Subcutaneous abdominal adipose tissue (tissue), 5 donors: ENCODE results near the gene COX7A2L.

Source experiments
- H3K27ac ChIP-seq: one replicate; pipeline ENCODE4 v1.7.0; 2013; ENCODE audit warnings: low read depth, mild to moderate bottlenecking, inconsistent platforms, low read length, moderate library complexity
- H3K27me3 ChIP-seq, 5 donors: one replicate each; pipeline ENCODE4 v1.7.0; 2013; ENCODE audit warnings: low read length in 5 of 5, inconsistent platforms in 1 of 5; ENCODE audit not compliant: control insufficient read depth in 5 of 5, insufficient read depth in 4 of 5
- H3K36me3 ChIP-seq, 5 donors: one replicate each; pipeline ENCODE4 v1.7.0; 2013; ENCODE audit warnings: low read length in 5 of 5; ENCODE audit not compliant: control insufficient read depth in 5 of 5, insufficient read depth in 5 of 5
- H3K4me1 ChIP-seq, 5 donors: one replicate each; pipeline ENCODE4 v1.7.0; 2013; ENCODE audit warnings: low read length in 5 of 5, mild to moderate bottlenecking in 3 of 5, moderate library complexity in 1 of 5; ENCODE audit not compliant: control insufficient read depth in 5 of 5, insufficient read depth in 5 of 5
- H3K4me3 ChIP-seq, 5 donors: one replicate each; pipeline ENCODE4 v1.7.0; 2013; ENCODE audit warnings: low read length in 5 of 5, low read depth in 1 of 5
- H3K9ac ChIP-seq, 5 donors: one replicate each; pipeline ENCODE4 v1.7.0; 2013; ENCODE audit warnings: low read length in 5 of 5, mild to moderate bottlenecking in 4 of 5, moderate library complexity in 3 of 5
- H3K9me3 ChIP-seq, 5 donors: one replicate each; pipeline ENCODE4 v1.7.0; 2013; ENCODE audit warnings: low read length in 5 of 5; ENCODE audit not compliant: control insufficient read depth in 5 of 5
- donor health status: healthy.
- donor health status: healthy.
- donor health status: healthy.
- donor health status: healthy.
- donor health status: healthy.

Gene COX7A2L

GRCh38 chr2:42324949-42325348 is 36.1 kb downstream of the COX7A2L start:
- Histone ChIP-seq H3K27me3 (no peaks in the 10 kb centered on the region), H3K4me1 (no peaks in the 10 kb centered on the region), H3K36me3 (peaks cover 19 to 29% (median 20%) of the 10 kb centered on the region in 5 donors), H3K27ac (no peak overlapping the region), H3K9ac (no peak overlapping the region), H3K4me3 (no peak overlapping the region), H3K9me3 (no peaks in the 10 kb centered on the region)

- Histone ChIP-seq H3K27ac (no peak overlapping the region), H3K9me3 (no peaks in the 10 kb centered on the region), H3K4me3 (no peak overlapping the region), H3K9ac (no peak overlapping the region), H3K27me3 (no peaks in the 10 kb centered on the region), H3K36me3 (peaks cover 14 to 27% (median 16%) of the 10 kb centered on the region in 5 donors), H3K4me1 (no peaks in the 10 kb centered on the region)
Observed at GRCh38 chr2:42324244-42324643, 36.8 kb downstream of the COX7A2L start.

- peaks cover 12 to 38% (median 25%) of the 10 kb centered on the region in 5 donors for H3K36me3 ChIP-seq
- no peak overlapping the region for H3K4me3 ChIP-seq
- H3K27ac ChIP-seq, result no peak overlapping the region
Observed at GRCh38 chr2:42321452-42322064, 39.5 kb downstream of the COX7A2L start.

GRCh38 chr2:42319265-42319664 is 41.8 kb downstream of the COX7A2L start:
- Histone ChIP-seq H3K9me3 (no peaks in the 10 kb centered on the region), H3K4me1 (no peaks in the 10 kb centered on the region), H3K9ac (no peak overlapping the region), H3K4me3 (no peak overlapping the region), H3K27ac (no peak overlapping the region), H3K36me3 (peaks cover 12 to 39% (median 20%) of the 10 kb centered on the region in 5 donors), H3K27me3 (no peaks in the 10 kb centered on the region)

More at GRCh38 chr2:42321452-42322064, 39.5 kb downstream of the COX7A2L start:
- Histone ChIP-seq H3K27me3 (no peaks in the 10 kb centered on the region), H3K9ac (no peak overlapping the region), H3K9me3 (no peaks in the 10 kb centered on the region), H3K4me1 (no peaks in the 10 kb centered on the region)

- no peak overlapping the region for H3K4me3 ChIP-seq
- H3K36me3 ChIP-seq, result peaks cover 12 to 39% (median 20%) of the 10 kb centered on the region in 5 donors
- H3K9me3 ChIP-seq, result no peaks in the 10 kb centered on the region
- no peak overlapping the region for H3K27ac ChIP-seq
- H3K27me3 ChIP-seq, result no peaks in the 10 kb centered on the region
- no peaks in the 10 kb centered on the region for H3K4me1 ChIP-seq
- H3K9ac ChIP-seq, result no peak overlapping the region
Observed at GRCh38 chr2:42317945-42318344, 43.1 kb downstream of the COX7A2L start.

- no peaks in the 10 kb centered on the region for H3K9me3 ChIP-seq
- H3K27me3 ChIP-seq, result no peaks in the 10 kb centered on the region
- H3K4me1 ChIP-seq, result no peaks in the 10 kb centered on the region
- H3K36me3 ChIP-seq, result peaks cover 12 to 39% (median 20%) of the 10 kb centered on the region in 5 donors
- H3K27ac ChIP-seq, result no peak overlapping the region
- no peak overlapping the region for H3K4me3 ChIP-seq
- no peak overlapping the region for H3K9ac ChIP-seq
Observed at GRCh38 chr2:42317486-42317885, 43.5 kb downstream of the COX7A2L start.

GRCh38 chr2:42316910-42317309 is 44.1 kb downstream of the COX7A2L start:
- Histone ChIP-seq H3K27ac (no peak overlapping the region), H3K36me3 (peaks cover 12 to 39% (median 20%) of the 10 kb centered on the region in 5 donors), H3K27me3 (no peaks in the 10 kb centered on the region), H3K9me3 (no peaks in the 10 kb centered on the region), H3K4me1 (no peaks in the 10 kb centered on the region), H3K4me3 (no peak overlapping the region), H3K9ac (no peak overlapping the region)

GRCh38 chr2:42315844-42316470 is 45.1 kb downstream of the COX7A2L start:
- no peak overlapping the region for H3K27ac ChIP-seq
- H3K4me1 ChIP-seq, result no peaks in the 10 kb centered on the region
- no peaks in the 10 kb centered on the region for H3K27me3 ChIP-seq
- H3K4me3 ChIP-seq, result no peak overlapping the region
- H3K9me3 ChIP-seq, result no peaks in the 10 kb centered on the region
- peaks cover 10 to 39% (median 20%) of the 10 kb centered on the region in 5 donors for H3K36me3 ChIP-seq
- no peak overlapping the region for H3K9ac ChIP-seq

GRCh38 chr2:42314892-42315468 is 46.0 kb downstream of the COX7A2L start:
- peaks cover 8 to 37% (median 16%) of the 10 kb centered on the region in 5 donors for H3K36me3 ChIP-seq
- no peak overlapping the region for H3K9ac ChIP-seq
- no peak overlapping the region for H3K4me3 ChIP-seq
- H3K9me3 ChIP-seq, result no peaks in the 10 kb centered on the region
- H3K27me3 ChIP-seq, result no peaks in the 10 kb centered on the region
- no peaks in the 10 kb centered on the region for H3K4me1 ChIP-seq
- H3K27ac ChIP-seq, result no peak overlapping the region

- H3K9ac ChIP-seq, result no peak overlapping the region
- H3K9me3 ChIP-seq, result no peaks in the 10 kb centered on the region
- H3K4me1 ChIP-seq, result no peaks in the 10 kb centered on the region
- H3K27me3 ChIP-seq, result no peaks in the 10 kb centered on the region
- no peak overlapping the region for H3K4me3 ChIP-seq
- no peak overlapping the region for H3K27ac ChIP-seq
- H3K36me3 ChIP-seq, result peaks cover 3 to 19% (median 11%) of the 10 kb centered on the region in 5 donors
Observed at GRCh38 chr2:42312106-42312505, 48.9 kb downstream of the COX7A2L start.
